ENCODE data around the gene PLGLB2.
"Not testable (repeated sequence)": the region's sequence is repeated elsewhere in the genome, so short reads cannot be mapped to it uniquely, and the experiment has no call there.

Gene PLGLB2

GRCh38 chr2:87747791-87748190 is at the start of gene PLGLB2:
PLGLB2 (plus strand) TSS chr2:87748087; CDS start chr2:87748154, 67 bp downstream.
- not testable (repeated sequence) for DNase-seq (ENCODE audit: low read depth)

GRCh38 chr2:87704572-87705323 is 43.1 kb upstream of the PLGLB2 start:
- not testable (repeated sequence) for DNase-seq (ENCODE audit: low read depth)

DNA sequence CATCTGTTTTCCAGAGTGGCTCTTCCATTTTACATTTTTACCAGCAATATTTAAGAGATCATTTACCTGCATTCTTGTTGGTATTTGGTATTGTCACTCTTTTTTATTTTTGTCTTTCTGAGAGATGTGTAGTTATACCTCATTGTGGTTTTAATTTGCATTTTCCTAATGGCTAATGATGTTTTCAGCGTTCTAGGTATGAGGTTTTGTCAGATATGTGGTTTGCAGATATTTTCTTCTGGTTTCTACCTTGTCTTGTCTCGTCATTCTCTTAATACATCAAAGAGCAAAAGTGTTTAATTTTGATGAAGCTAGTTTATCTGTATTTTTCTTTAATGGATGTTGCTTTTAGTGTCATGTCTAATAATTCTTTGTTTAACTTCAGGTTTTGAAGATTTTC is 39.5 kb upstream of the PLGLB2 start:
- not testable (repeated sequence) for DNase-seq (ENCODE audit: low read depth)

GRCh38 chr2:87727940-87728599 is 19.8 kb upstream of the PLGLB2 start:
- not testable (repeated sequence) for DNase-seq (ENCODE audit: low read depth)

- DNase-seq (ENCODE audit: low read depth): not testable (repeated sequence)
Observed at GRCh38 chr2:87740928-87741327, 7.0 kb upstream of the PLGLB2 start.

- DNase-seq (ENCODE audit: low read depth): not testable (repeated sequence)
Observed at GRCh38 chr2:87742393-87743108, 5.3 kb upstream of the PLGLB2 start.

DNA sequence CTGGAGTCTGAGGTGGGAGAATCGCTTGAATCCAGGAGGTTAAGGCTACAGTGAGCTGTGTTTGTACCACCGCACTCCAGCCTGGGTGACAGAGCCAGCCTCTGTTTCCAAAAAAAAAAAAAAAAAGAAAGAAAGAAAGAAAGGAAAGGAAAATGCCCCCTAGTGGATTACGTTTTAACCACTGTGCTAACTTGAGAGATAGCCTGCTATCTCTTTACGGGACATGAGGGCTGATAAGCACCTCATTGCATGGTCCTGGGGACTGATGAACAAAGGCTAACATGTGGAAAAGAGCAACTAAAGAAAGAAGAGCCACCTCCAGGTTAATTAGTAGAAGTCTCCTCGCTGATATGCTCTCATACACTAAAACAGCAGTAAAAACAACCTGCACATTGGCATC is 4.2 kb upstream of the PLGLB2 start:
- not testable (repeated sequence) for DNase-seq (ENCODE audit: low read depth)

DNA sequence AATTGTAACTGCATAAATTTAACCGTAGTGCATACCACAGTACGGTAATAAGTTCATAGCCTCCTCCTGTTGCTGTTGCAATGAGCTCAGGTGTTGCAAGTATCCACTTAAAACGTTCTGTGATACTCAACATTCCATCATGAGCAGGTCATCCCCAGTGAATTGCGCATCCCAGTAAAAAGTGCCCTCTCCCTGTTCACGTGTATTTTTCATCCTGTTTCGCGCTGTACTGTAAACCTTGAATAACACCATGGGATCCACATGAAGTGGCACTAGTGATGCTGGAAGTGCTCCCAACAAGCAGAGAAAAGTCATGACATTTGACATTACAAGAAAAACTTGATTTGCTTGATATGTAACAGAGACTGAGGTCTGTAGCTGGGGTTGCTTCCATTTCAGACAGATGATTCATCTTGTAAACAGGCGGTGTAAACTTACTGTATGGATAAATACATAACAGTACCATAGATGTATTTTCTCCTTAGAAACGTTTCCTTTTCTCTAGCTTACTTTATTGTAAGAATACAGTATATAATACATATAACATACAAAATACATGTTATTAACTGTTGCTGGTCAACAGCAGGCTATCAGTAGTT is 2.4 kb upstream of the PLGLB2 start:
- DNase-seq (ENCODE audit: low read depth): not testable (repeated sequence)

- not testable (repeated sequence) for DNase-seq (ENCODE audit: low read depth)
Observed at GRCh38 chr2:87748524-87748923, 637 bp downstream of the PLGLB2 start.

DNA sequence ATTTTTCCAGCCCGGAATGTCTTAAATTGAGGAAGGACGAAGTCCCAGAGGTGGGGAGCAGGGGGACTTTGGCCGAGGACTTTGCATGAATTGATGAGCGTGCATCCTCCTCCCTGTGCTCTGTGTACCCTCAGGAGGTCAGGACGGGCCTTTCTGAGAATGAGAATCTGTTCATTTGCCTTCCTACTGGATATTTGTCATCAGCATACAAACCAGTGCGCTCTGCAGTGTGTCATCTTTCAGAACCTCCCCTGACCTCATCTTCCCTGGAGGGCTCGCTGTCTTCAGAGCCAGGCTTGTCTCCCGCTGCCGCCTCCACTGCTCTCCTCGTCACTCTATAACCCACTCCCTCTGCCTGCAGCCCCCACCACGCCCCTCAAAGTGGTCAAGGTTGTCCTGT is 2.7 kb downstream of the PLGLB2 start:
- DNase-seq (ENCODE audit: low read depth): not testable (repeated sequence)

GRCh38 chr2:87754759-87755158 is 6.9 kb downstream of the PLGLB2 start:
- not testable (repeated sequence) for DNase-seq (ENCODE audit: low read depth)

All from activated T-cell treated with anti-CD3 and anti-CD28 coated beads for 1 hour (primary cell).